ENCODE results near the gene ZFC3H1. TPM values are rescaled to one million over a fixed set of nuclear protein-coding genes. Genes with fewer than 3 reads are reported as not detected.

The ZFC3H1 gene
- total RNA-seq, 4 donors from 2014 or later = 54.6 to 124 (median 85.5) TPM

- no peak for ATAC-seq (ENCODE audit: low FRiP score)
- no peak for DNase-seq (ENCODE audit: low spot score)
- no peak for TF ChIP-seq CTCF (IDR thresholded peaks at IDR 0.05)
These were observed 18.4 kb downstream of the ZFC3H1 start for GRCh38 chr12:71645268-71645667.

GRCh38 chr12:71642264-71642663 is 21.4 kb downstream of the ZFC3H1 start:
- ATAC-seq (ENCODE audit: low FRiP score) (no peak), DNase-seq (ENCODE audit: low spot score) (no peak)
- TF ChIP-seq CTCF (IDR thresholded peaks at IDR 0.05) = no peak

GRCh38 chr12:71641390-71641789 is 22.3 kb downstream of the ZFC3H1 start:
- no peak for TF ChIP-seq CTCF (IDR thresholded peaks at IDR 0.05)
- ATAC-seq (ENCODE audit: low FRiP score) (no peak), DNase-seq (ENCODE audit: low spot score) (no peak)

GRCh38 chr12:71640316-71640715 is 23.3 kb downstream of the ZFC3H1 start:
- no peak for DNase-seq (ENCODE audit: low spot score)
- no peak for TF ChIP-seq CTCF (IDR thresholded peaks at IDR 0.05)
- ATAC-seq (ENCODE audit: low FRiP score) = no peak

GRCh38 chr12:71639341-71639760 is 24.3 kb downstream of the ZFC3H1 start:
- ATAC-seq (ENCODE audit: low FRiP score) (no peak), DNase-seq (ENCODE audit: low spot score) (no peak)
- TF ChIP-seq CTCF (IDR thresholded peaks at IDR 0.05) = no peak

- DNase-seq (ENCODE audit: low spot score) = no peak
- TF ChIP-seq CTCF (IDR thresholded peaks at IDR 0.05) = no peak
- no peak for ATAC-seq (ENCODE audit: low FRiP score)
These were observed 25.1 kb downstream of the ZFC3H1 start for GRCh38 chr12:71638499-71638898.

- ATAC-seq (ENCODE audit: low FRiP score) = no peak
- no peak for TF ChIP-seq CTCF (IDR thresholded peaks at IDR 0.05)
These were observed 26.9 kb downstream of the ZFC3H1 start for GRCh38 chr12:71636704-71637115.

More at GRCh38 chr12:71636704-71637115, 26.9 kb downstream of the ZFC3H1 start:
- no peak for DNase-seq (ENCODE audit: low spot score)

All from omental fat pad (tissue), 4 donors.